GM18873 (cell line): ENCODE measurements around the gene CRELD1.

Experiments used
- ATAC-seq: cut with Tn5 transposase; IDR thresholded peaks from one replicate; pipeline ENCODE4 v1.9.1; 2021; ENCODE audit warnings: mild to moderate bottlenecking, moderate library complexity, moderate number of reproducible peaks; ENCODE audit not compliant: unreplicated experiment, low FRiP score

The CRELD1 gene

DNA sequence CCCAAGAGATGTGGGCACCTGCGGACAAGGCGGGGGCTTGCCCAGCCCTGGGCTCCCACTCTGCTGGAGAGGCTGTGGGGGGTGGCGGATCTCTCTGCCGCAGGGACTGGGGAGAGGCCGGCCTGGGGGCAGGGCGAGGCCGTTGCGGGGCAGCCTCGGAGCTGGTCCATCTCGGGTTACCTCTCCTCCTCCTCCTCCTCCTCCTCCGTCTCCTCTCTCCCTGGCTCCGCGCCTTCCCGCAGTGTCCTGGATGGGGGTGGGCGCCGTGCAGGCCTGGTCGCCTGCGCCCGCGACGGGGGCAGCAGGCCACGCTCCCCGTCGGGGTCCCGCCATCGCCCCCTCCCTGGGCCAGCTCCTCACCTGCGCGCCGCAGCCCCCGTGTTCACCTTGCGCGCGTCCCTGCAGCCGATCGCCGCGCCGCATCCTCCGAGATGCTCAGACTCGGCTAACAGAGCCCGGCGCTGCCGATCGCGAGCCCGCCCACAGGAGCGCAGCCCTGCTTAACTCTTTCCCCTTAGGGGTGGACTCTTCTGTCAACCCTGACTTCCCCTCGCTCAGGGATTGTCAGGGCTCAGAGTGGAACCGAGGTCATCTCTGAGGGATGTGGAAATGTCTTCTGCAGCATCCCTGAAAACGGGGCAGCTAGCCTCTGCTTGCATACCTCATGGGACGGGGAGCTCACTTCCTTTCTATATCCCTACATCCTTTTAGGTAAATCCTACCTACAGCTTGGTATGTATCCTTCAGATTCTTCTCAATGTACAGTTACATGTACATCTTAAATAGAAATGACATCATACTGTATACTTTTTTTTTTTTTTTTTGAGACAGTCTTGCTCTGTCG is 18.6 kb downstream of the CRELD1 start, which contains the start of gene PRRT3:
PRRT3 (minus strand) TSS at position 447 of the 844 bp plus-strand sequence. CDS start 2,293 bp downstream, outside the sequence.
- no peak for ATAC-seq

DNA sequence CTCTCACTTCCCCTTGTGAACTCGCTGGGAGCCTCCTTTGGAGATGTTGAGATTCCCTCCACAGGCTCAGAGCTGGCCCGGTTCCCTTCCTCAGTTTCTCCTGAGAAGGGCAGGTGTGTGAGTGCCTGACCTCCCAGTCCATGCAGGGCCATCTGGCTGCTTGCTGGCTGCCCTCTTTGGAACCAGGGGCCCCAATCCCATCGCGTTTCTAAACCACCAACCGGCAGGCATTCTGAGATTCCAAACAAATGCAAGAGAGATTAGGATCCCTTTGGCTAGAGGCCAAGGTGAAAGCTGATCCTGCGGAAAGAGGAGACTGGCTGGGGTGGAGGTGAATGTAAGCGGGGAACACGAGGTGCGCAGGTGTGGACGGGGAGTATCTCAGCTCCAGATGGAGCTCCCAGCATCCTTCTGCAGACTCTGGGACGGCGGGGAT is 21.5 kb downstream of the CRELD1 start:
- no peak for ATAC-seq

DNA sequence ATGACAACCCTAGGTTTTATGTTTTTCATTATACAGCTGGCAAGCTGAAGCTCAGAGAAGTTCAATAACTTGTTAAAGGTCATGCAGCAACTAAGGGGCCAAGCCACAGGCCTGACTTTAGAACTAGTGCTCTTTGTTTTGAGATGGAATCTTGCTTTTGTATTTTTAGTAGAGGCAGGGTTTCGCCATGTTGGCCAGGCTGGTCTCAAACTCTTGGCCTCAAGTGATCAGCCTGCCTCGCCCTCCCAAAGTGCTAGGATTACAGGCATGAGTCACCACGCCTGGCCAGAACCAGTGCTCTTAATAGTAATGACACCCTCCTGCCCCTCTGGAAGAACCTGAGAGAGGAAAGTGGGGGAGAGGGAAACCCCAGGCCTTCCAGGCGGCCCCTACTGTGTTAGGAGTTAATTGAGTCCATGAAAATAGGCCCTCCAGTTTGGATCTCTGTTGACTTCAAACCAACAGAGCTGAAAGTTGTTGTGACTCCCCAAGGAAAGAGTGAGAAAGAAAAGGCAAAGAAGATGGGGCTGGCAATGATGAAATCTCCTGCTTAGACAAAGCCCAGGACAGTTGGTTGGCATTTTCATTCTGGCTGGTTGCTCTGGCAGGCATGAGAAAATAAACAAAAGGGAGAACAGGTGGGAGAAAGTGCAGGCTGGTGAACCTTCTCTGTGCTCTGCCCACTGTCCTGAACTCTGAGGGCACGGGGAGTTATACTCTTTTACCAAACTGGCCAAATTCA is 22.1 kb downstream of the CRELD1 start:
- no peak for ATAC-seq

DNA sequence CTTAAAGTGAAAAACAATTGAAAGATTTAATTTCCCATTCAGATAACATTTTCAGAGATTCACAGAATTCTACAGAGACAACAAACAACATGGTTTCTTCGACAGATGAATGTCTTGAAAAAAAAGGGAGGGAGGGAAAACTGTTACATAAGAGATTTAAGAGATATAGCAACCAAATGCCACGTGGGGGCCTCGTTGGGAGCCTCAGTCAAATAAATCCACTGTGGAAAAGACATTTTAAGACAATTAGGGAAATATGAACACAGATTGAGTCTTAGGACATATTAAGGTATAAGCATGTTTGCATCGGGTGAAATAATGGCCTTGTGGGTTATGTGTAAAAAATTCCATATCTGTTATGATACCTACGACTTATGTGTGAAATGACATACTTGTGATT is 23.6 kb downstream of the CRELD1 start:
- no peak for ATAC-seq

- no peak for ATAC-seq
Observed at GRCh38 chr3:9965200-9965875, 31.7 kb downstream of the CRELD1 start.

- ATAC-seq = no peak
Observed at GRCh38 chr3:9966841-9967240, 33.2 kb downstream of the CRELD1 start.

- ATAC-seq = no peak
Observed at GRCh38 chr3:9969632-9970019, 36.0 kb downstream of the CRELD1 start.

DNA sequence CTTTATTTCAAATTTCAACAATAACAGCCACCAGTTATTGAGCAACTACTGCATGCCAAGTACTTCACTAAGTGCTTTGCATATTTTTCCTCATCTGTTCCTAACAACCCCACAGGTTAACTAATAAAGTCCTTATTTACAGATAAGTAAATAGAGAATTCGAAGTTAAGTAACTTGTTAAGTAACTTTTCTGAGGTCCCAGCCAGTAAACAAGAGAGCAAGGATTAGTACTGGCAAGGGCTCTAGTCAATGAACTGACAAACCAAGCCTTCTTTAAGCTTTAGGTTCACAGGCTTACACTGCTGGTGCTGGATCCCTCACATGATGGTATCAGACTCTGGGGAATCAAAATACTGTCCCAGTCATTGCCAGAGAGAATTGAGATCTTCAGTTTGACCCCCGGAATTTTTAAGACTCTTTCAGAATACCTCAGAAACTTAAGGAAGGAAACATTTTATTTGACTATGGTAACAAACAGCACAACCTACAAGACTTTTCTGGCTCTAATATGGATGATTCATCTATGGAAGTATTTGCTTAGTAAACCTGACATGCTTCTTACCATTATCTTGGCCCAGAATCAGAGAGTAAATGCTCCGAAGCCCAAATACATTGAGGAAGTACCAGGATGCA is 36.5 kb downstream of the CRELD1 start:
- no peak for ATAC-seq

GRCh38 chr3:9976721-9977709 is 43.4 kb downstream of the CRELD1 start:
- no peak for ATAC-seq

DNA sequence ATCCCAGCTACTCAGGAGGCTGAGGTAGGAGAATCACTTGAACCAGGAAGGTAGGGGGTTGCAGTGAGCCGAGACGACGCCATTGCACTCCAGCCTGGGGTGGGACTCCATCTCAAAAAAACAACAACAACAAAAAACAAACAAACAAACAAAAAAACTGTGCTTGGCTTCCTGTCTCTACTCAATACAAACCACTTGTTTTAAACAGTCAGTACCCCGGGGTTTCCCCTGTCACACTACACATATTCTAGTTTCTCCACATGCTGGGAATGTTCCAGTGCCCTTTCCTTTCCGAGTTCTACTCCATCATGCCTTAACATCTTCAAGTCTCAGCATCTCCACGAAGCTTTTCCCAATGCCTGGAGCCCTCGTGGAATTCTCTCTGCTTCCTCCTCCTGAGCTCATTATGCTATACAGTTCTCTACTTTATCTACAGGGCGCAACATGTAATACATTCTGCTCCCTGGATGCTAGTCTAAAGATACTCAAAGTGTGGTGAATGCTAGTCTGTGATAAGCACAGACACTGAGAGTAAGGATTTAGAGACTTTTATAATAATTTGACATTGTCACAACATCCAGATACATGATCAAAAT is 45.2 kb downstream of the CRELD1 start:
- ATAC-seq = no peak

- ATAC-seq = no peak
Observed at GRCh38 chr3:9980251-9980650, 46.6 kb downstream of the CRELD1 start.

DNA sequence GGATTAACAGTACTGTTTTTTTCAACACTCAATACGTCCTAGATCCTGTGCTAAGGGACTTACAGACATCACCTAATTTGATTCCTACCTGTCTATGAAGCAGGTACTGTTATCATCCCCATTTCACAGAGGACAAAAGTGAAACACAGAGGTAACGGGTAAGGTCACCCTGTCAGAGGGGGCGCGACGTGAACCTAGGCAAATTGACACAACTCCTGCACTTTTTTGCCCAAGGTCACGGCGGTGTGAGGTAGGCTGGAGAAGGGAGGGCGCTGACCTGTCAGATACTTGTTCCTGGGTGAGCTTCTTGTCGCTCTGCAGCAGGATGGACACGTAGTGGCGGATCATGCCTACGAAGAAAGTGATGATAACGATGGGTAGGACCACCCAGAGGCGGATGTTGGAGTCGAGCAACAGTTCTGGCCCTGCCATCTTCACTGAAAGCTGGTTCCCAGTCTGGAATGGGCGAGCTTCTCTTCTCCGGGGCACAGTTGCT is 52.6 kb downstream of the CRELD1 start:
- peak; percentile 20 for ATAC-seq

- ATAC-seq = no peak
Observed at GRCh38 chr3:9994086-9994844, 60.6 kb downstream of the CRELD1 start.
